ENCODE results near the gene SORBS2.

SORBS2 gene

GRCh38 chr4:185834088-185834487 lies 22.1 kb upstream of the SORBS2 start:
- Histone ChIP-seq H4K20me1 (ENCODE audit: insufficient read depth, low read length, poor library complexity, severe bottlenecking) (no peaks in the 10 kb centered on the region), H3K4me1 (ENCODE audit: insufficient read depth, low read length, poor library complexity, severe bottlenecking) (no peaks in the 10 kb centered on the region), H3K9me2 (replicated peaks; ENCODE audit: low read depth, low read length) (no peaks in the 10 kb centered on the region), H3K4me3 (ENCODE audit: low read length, poor library complexity, severe bottlenecking) (no peak overlapping the region), H3K79me2 (ENCODE audit: insufficient read depth, low read length) (no peaks in the 10 kb centered on the region), H3K27me3 (ENCODE audit: insufficient read depth, low read length, poor library complexity, severe bottlenecking) (no peaks in the 10 kb centered on the region), H3K36me3 (ENCODE audit: insufficient read depth, low read length) (no peaks in the 10 kb centered on the region), H3K4me2 (ENCODE audit: low read depth, low read length, poor library complexity, severe bottlenecking) (no peak overlapping the region), H2AFZ (ENCODE audit: low read length) (no peak overlapping the region), H3F3A (ENCODE audit: low read depth) (no peaks in the 10 kb centered on the region), H3K9me3 (ENCODE audit: insufficient read depth, low read depth, low read length) (no peaks in the 10 kb centered on the region), H3K9ac (ENCODE audit: low read depth, low read length, poor library complexity, severe bottlenecking) (no peak overlapping the region)
- TF ChIP-seq EZH2phosphoT487 (IDR thresholded peaks at IDR 0.05; ENCODE audit: borderline replicate concordance), result no peak
- no peak for TF ChIP-seq CTCF (conservative IDR thresholded peaks at IDR 0.05; ENCODE audit: low read length)

GRCh38 chr4:185833055-185833598 lies 21.1 kb upstream of the SORBS2 start:
- TF ChIP-seq EZH2phosphoT487 (IDR thresholded peaks at IDR 0.05; ENCODE audit: borderline replicate concordance) (no peak), CTCF (conservative IDR thresholded peaks at IDR 0.05; ENCODE audit: low read length) (no peak)
- Histone ChIP-seq H2AFZ (ENCODE audit: low read length) (no peak overlapping the region), H3K9me3 (ENCODE audit: insufficient read depth, low read depth, low read length) (no peaks in the 10 kb centered on the region)

GRCh38 chr4:185831125-185831815 lies 19.3 kb upstream of the SORBS2 start:
- no peaks in the 10 kb centered on the region for H3F3A ChIP-seq (ENCODE audit: low read depth)
- no peaks in the 10 kb centered on the region for H3K9me3 ChIP-seq (ENCODE audit: insufficient read depth, low read depth, low read length)
- no peaks in the 10 kb centered on the region for H3K9me2 ChIP-seq (replicated peaks; ENCODE audit: low read depth, low read length)
- H3K4me2 ChIP-seq (ENCODE audit: low read depth, low read length, poor library complexity, severe bottlenecking), result no peak overlapping the region
- H3K9ac ChIP-seq (ENCODE audit: low read depth, low read length, poor library complexity, severe bottlenecking), result no peak overlapping the region
- no peaks in the 10 kb centered on the region for H3K36me3 ChIP-seq (ENCODE audit: insufficient read depth, low read length)
- no peaks in the 10 kb centered on the region for H3K27me3 ChIP-seq (ENCODE audit: insufficient read depth, low read length, poor library complexity, severe bottlenecking)
- no peak overlapping the region for H2AFZ ChIP-seq (ENCODE audit: low read length)
- H3K4me3 ChIP-seq (ENCODE audit: low read length, poor library complexity, severe bottlenecking), result no peak overlapping the region
- no peaks in the 10 kb centered on the region for H3K79me2 ChIP-seq (ENCODE audit: insufficient read depth, low read length)
- H4K20me1 ChIP-seq (ENCODE audit: insufficient read depth, low read length, poor library complexity, severe bottlenecking), result no peaks in the 10 kb centered on the region
- no peaks in the 10 kb centered on the region for H3K4me1 ChIP-seq (ENCODE audit: insufficient read depth, low read length, poor library complexity, severe bottlenecking)
- TF ChIP-seq CTCF (conservative IDR thresholded peaks at IDR 0.05; ENCODE audit: low read length) (no peak), EZH2phosphoT487 (IDR thresholded peaks at IDR 0.05; ENCODE audit: borderline replicate concordance) (no peak)

More at GRCh38 chr4:185833055-185833598, 21.1 kb upstream of the SORBS2 start:
- H3K9ac ChIP-seq (ENCODE audit: low read depth, low read length, poor library complexity, severe bottlenecking), result no peak overlapping the region
- no peaks in the 10 kb centered on the region for H3K4me1 ChIP-seq (ENCODE audit: insufficient read depth, low read length, poor library complexity, severe bottlenecking)
- no peak overlapping the region for H3K4me3 ChIP-seq (ENCODE audit: low read length, poor library complexity, severe bottlenecking)
- H3K27me3 ChIP-seq (ENCODE audit: insufficient read depth, low read length, poor library complexity, severe bottlenecking), result no peaks in the 10 kb centered on the region
- H3K4me2 ChIP-seq (ENCODE audit: low read depth, low read length, poor library complexity, severe bottlenecking), result no peak overlapping the region
- no peaks in the 10 kb centered on the region for H3K79me2 ChIP-seq (ENCODE audit: insufficient read depth, low read length)
- H3F3A ChIP-seq (ENCODE audit: low read depth), result no peaks in the 10 kb centered on the region
- no peaks in the 10 kb centered on the region for H3K9me2 ChIP-seq (replicated peaks; ENCODE audit: low read depth, low read length)
- no peaks in the 10 kb centered on the region for H4K20me1 ChIP-seq (ENCODE audit: insufficient read depth, low read length, poor library complexity, severe bottlenecking)
- no peaks in the 10 kb centered on the region for H3K36me3 ChIP-seq (ENCODE audit: insufficient read depth, low read length)

All from Loucy (cell line).